ENCODE results near the gene WFDC12.

Gene WFDC12

GRCh38 chr20:45082468-45082867 lies 41.8 kb downstream of the WFDC12 start:
- TF ChIP-seq TAF1 (IDR thresholded peaks at IDR 0.05; ENCODE audit: borderline replicate concordance, insufficient read depth, low read length) (no peak), FOXP2 (optimal IDR thresholded peaks at IDR 0.05; ENCODE audit: borderline replicate concordance, extremely low read depth, extremely low read length, insufficient read depth) (no peak), POLR2AphosphoS5 (IDR thresholded peaks at IDR 0.05; ENCODE audit: low read depth, low read length) (no peak), SIN3A (IDR thresholded peaks at IDR 0.05; ENCODE audit: borderline replicate concordance, insufficient read depth, low read length) (no peak), REST (IDR thresholded peaks at IDR 0.05; ENCODE audit: insufficient read depth in 1 of 2, low read depth in 2 of 2, low read length in 2 of 2) (no peak)

GRCh38 chr20:45080867-45081624 lies 43.2 kb downstream of the WFDC12 start:
- TF ChIP-seq TAF1 (IDR thresholded peaks at IDR 0.05; ENCODE audit: borderline replicate concordance, insufficient read depth, low read length): no peak
- no peak for TF ChIP-seq REST (IDR thresholded peaks at IDR 0.05; ENCODE audit: insufficient read depth in 1 of 2, low read depth in 2 of 2, low read length in 2 of 2)
- no peak for TF ChIP-seq SIN3A (IDR thresholded peaks at IDR 0.05; ENCODE audit: borderline replicate concordance, insufficient read depth, low read length)
- TF ChIP-seq FOXP2 (optimal IDR thresholded peaks at IDR 0.05; ENCODE audit: borderline replicate concordance, extremely low read depth, extremely low read length, insufficient read depth): no peak
- no peak for TF ChIP-seq POLR2AphosphoS5 (IDR thresholded peaks at IDR 0.05; ENCODE audit: low read depth, low read length)

- TF ChIP-seq POLR2AphosphoS5 (IDR thresholded peaks at IDR 0.05; ENCODE audit: low read depth, low read length) (no peak), SIN3A (IDR thresholded peaks at IDR 0.05; ENCODE audit: borderline replicate concordance, insufficient read depth, low read length) (no peak), TAF1 (IDR thresholded peaks at IDR 0.05; ENCODE audit: borderline replicate concordance, insufficient read depth, low read length) (no peak), FOXP2 (optimal IDR thresholded peaks at IDR 0.05; ENCODE audit: borderline replicate concordance, extremely low read depth, extremely low read length, insufficient read depth) (no peak), REST (IDR thresholded peaks at IDR 0.05; ENCODE audit: insufficient read depth in 1 of 2, low read depth in 2 of 2, low read length in 2 of 2) (no peak)
These were observed 46.7 kb downstream of the WFDC12 start for GRCh38 chr20:45077559-45077958.
